Endodermal cell (in vitro differentiated cells): ENCODE measurements around the gene MEOX1. TPM values are rescaled to one million over a fixed set of nuclear protein-coding genes. Genes with fewer than 3 reads are reported as not detected.
"Not testable (repeated sequence)": the region's sequence is repeated elsewhere in the genome, so short reads cannot be mapped to it uniquely, and the experiment has no call there.

ENCODE experiments used
- DNase-seq: peaks from one replicate; pipeline ENCODE4 v3.0.0-alpha.2; 2017
- H3K27ac ChIP-seq: 2 replicates; pipeline ENCODE4 v1.5.1; 2013; ENCODE audit warnings: mild to moderate bottlenecking, low read depth, low read length, moderate library complexity
- H3K27me3 ChIP-seq: 2 replicates; pipeline ENCODE4 v1.6.1; 2013; ENCODE audit warnings: mild to moderate bottlenecking, low read length, moderate library complexity; ENCODE audit not compliant: insufficient read depth, control insufficient read depth, poor library complexity, severe bottlenecking
- H3K36me3 ChIP-seq: 2 replicates; pipeline ENCODE4 v1.7.0; 2013; ENCODE audit warnings: mild to moderate bottlenecking, low read length, moderate library complexity; ENCODE audit not compliant: control insufficient read depth, insufficient read depth
- H3K4me1 ChIP-seq: one replicate; pipeline ENCODE4 v1.7.0; 2013; ENCODE audit warnings: low read length; ENCODE audit not compliant: control insufficient read depth, insufficient read depth
- H3K4me3 ChIP-seq: 2 replicates; pipeline ENCODE4 v1.5.1; 2013; ENCODE audit warnings: mild to moderate bottlenecking, low read length, moderate library complexity
- H3K9ac ChIP-seq: 2 replicates; pipeline ENCODE4 v1.6.1; 2013; ENCODE audit warnings: mild to moderate bottlenecking, low read length, moderate library complexity; ENCODE audit not compliant: poor library complexity, severe bottlenecking; ENCODE audit errors: extremely low read depth
- H3K9me3 ChIP-seq: 2 replicates; pipeline ENCODE4 v1.6.1; 2013; ENCODE audit warnings: mild to moderate bottlenecking, low read length, moderate library complexity; ENCODE audit not compliant: control insufficient read depth
- H3K27ac Mint-ChIP-seq: 2 replicates; pipeline ENCODE4 v1.8.0; 2020; ENCODE audit warnings: mixed read lengths
- H3K27me3 Mint-ChIP-seq: 2 replicates; pipeline ENCODE4 v1.8.0; 2021; ENCODE audit warnings: mild to moderate bottlenecking, mixed read lengths; ENCODE audit not compliant: insufficient read depth
- H3K36me3 Mint-ChIP-seq: 2 replicates; pipeline ENCODE4 v1.8.0; 2020; ENCODE audit warnings: low read depth, mixed read lengths
- H3K4me1 Mint-ChIP-seq: 2 replicates; pipeline ENCODE4 v1.8.0; 2020; ENCODE audit warnings: mixed read lengths
- H3K4me3 Mint-ChIP-seq: 2 replicates; pipeline ENCODE4 v1.8.0; 2020; ENCODE audit warnings: mild to moderate bottlenecking, moderate library complexity, mixed read lengths
- H3K9me3 Mint-ChIP-seq: 2 replicates; pipeline ENCODE4 v1.8.0; 2020; ENCODE audit warnings: mild to moderate bottlenecking, mixed read lengths
- CTCF ChIP-seq: fragments of 200-600 bp; sonication (generic); conservative IDR thresholded peaks from 2 replicates; pipeline ENCODE4 v1.5.0; 2021; ENCODE audit warnings: antibody characterized with exemption, mild to moderate bottlenecking
- WGBS, 2 experiments: methylation state at CpG; one replicate each; pipeline versions ENCODE4 v1.1.5 to v1.1.7; 2013; ENCODE audit warnings: missing lambda C conversion rate in 2 of 2, mixed read lengths in 1 of 2; ENCODE audit not compliant: insufficient coverage in 1 of 2, insufficient read length in 1 of 2; 5-methylcytosine and 5-hydroxymethylcytosine counted together
- total RNA-seq, 2 donors: library from RNA; stranded (reverse); fragmentation: NEBNext Ultra II Directional in 1 of 2; extraction: Animal tissue kit (Norgen Biotek cat#: 25700) in 1 of 2; gene quantifications; 2 replicates in 1 of 2; 3 replicates in 1 of 2; pipeline ENCODE4 v1.2.1, GENCODE V29; 2021

The MEOX1 gene
- total RNA-seq, 2 donors from 2014 or later = not detected

- H3K9me3 Mint-ChIP-seq = peaks cover 17% of the 10 kb centered on the region
- WGBS, 2 experiments = 93 to 100% methylated on average over 1 of the region's 1 CpG
- TF ChIP-seq CTCF = no peak
- DNase-seq = no peak
- peaks cover 2% of the 10 kb centered on the region for H3K27me3 Mint-ChIP-seq
- Histone ChIP-seq H3K27me3 (no peaks in the 10 kb centered on the region), H3K4me1 (no peaks in the 10 kb centered on the region), H3K9me3 (no peaks in the 10 kb centered on the region), H3K4me3 (no peak overlapping the region), H3K36me3 (no peaks in the 10 kb centered on the region), H3K27ac (no peak overlapping the region), H3K9ac (no peak overlapping the region)
- H3K4me1 Mint-ChIP-seq = peaks cover 6% of the 10 kb centered on the region
- H3K4me3 Mint-ChIP-seq = no peak overlapping the region
- H3K36me3 Mint-ChIP-seq = no peaks in the 10 kb centered on the region
- no peak overlapping the region for H3K27ac Mint-ChIP-seq
Measured at GRCh38 chr17:43603321-43603720, 58.4 kb downstream of the MEOX1 start.

GRCh38 chr17:43602556-43602955 is 59.2 kb downstream of the MEOX1 start:
- not testable (repeated sequence) for DNase-seq, H3K27me3 ChIP-seq

DNA sequence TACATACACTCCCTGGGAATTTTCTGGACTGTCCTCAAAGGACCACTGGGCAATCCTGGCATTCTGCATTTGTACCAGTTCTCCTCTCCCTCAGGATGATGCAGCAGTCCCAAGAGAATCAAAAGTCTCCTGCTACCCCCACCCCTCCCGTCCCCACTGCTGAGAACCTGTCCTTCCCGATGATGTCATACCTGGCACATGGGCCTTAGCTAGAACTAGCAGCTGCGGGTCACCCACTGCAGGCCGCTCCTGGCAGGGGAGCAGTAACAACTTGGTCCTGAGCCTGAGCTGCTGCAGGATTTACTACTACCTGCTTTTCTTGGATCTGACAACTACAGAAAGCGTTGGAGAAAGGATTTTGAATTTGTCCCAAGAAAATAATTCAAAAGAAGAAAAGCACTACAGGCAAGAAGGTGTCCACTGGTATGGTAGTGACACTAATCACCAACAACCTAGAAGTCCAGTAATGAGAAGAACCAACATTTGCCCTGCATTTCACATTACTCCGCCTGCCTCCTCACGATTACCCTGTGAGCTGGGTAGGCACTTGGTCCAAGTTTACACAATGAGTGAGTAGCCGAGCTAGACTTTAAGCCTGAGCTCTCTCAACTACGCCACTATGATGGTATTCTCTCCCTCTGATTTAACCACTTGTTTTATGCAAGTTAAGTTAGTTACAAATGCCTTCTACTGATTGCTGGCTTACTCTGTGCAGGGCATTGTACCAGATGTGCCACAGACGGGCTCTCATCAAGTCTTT is 60.3 kb downstream of the MEOX1 start:
- Histone ChIP-seq H3K4me3 (no peak overlapping the region), H3K4me1 (no peaks in the 10 kb centered on the region), H3K27ac (no peak overlapping the region), H3K9me3 (no peaks in the 10 kb centered on the region), H3K36me3 (no peaks in the 10 kb centered on the region), H3K9ac (no peak overlapping the region), H3K27me3 (no peaks in the 10 kb centered on the region)
- 87 to 90% methylated on average over 7 to 10 of the region's 10 CpGs for WGBS, 2 experiments
- no peak for TF ChIP-seq CTCF
- Mint-ChIP-seq H3K27me3 (peaks cover 2% of the 10 kb centered on the region), H3K4me3 (no peak overlapping the region), H3K9me3 (peaks cover 17% of the 10 kb centered on the region), H3K4me1 (peaks cover 6% of the 10 kb centered on the region), H3K27ac (no peak overlapping the region), H3K36me3 (no peaks in the 10 kb centered on the region)
- no peak for DNase-seq

More at GRCh38 chr17:43602556-43602955, 59.2 kb downstream of the MEOX1 start:
- H3K9ac ChIP-seq, H3K4me1 Mint-ChIP-seq, H3K4me1 ChIP-seq, H3K36me3 ChIP-seq, H3K4me3 Mint-ChIP-seq, H3K4me3 ChIP-seq, H3K27ac ChIP-seq, H3K27me3 Mint-ChIP-seq, H3K9me3 ChIP-seq, H3K36me3 Mint-ChIP-seq, H3K27ac Mint-ChIP-seq: not testable (repeated sequence)
- H3K9me3 Mint-ChIP-seq = peaks cover 17% of the 10 kb centered on the region
- WGBS, 2 experiments = 97% methylated on average over 3 of the region's 4 CpGs; no CpG with 5 or more reads in 1 of the 2 experiments
